ENCODE measurements around the gene FXYD3.
"Not testable (repeated sequence)": the region's sequence is repeated elsewhere in the genome, so short reads cannot be mapped to it uniquely, and the experiment has no call there.

FXYD3 gene

DNA sequence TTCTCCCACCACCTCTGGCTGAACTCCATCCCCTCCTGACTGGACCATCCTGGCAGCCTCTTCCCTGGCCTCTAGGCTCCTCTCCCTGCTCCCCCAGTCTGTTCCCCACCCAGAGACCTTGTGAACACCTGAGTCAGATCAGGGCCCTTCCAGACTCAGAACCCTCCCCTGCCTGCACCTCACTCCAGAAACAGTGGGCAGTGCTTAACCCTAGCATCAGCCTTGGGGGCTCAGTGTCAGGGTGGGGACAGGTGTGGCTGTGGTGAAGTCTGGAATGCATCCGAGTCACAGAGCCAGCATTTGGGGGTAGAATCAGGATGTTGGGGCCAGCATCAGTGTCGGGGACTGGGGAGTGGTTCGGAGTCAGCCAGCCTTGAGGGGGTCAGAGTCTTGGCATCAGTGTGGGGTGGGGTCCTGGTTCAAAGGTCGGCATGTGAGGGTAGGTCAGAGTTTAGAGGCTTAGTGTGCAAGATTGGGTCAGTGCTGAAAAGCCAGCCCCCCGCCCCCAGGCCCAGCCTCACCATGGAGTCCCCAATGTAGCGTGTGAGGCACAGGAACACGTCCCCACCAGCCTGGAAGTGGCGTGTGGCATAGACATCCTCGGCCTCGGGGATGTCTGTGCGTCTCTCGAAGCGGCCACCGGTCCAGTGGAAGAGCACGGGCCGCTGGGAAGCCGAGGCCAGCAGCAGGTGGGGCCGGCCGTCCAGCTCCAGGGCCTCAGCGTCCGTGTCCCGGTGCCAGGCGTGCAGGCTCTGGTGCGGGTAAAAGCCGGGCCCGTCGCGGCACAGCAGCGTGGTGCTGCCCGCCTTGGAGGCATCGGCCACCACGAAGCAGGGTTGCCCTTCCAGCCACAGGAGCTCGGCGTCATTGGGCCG lies 10.4 kb downstream of the FXYD3 start:
- no peak for FAIRE-seq

DNA sequence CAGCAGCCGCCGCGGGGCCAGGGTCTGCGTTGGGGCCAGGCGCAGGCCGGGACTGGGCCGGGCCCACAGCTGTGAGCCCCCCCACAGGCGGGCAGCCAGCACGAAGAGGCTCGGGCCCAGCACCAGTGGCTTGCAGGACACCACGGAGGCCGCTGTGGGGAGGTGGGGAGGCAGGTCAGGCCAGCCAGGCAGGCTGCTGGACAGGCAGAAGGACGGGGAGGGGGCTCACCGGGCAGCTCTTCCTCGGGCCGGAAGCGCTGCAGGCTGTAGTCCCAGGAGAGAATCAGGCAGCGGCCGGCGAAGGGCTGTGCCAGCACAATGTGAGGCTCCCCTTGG lies 11.0 kb downstream of the FXYD3 start:
- FAIRE-seq, result no peak

DNA sequence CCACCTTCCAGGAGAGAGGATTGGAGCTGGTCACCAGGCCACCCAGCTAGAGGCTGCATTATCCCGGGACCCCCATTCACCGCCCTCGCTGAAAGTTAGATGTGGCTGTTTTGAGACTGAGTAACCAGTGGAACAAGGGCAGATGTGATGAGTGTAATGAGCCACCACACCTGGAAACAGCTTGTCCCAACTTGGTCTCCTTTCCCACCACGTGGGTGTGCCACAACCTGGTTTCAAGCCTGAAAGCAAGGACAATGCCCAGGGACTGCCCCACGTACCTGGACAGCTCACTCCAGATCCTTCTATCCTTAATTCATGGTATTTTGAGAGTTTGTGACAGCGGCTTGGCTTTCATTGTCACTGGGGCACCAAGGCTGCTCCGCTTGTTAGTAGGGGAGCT lies 12.2 kb downstream of the FXYD3 start:
- no peak for FAIRE-seq

DNA sequence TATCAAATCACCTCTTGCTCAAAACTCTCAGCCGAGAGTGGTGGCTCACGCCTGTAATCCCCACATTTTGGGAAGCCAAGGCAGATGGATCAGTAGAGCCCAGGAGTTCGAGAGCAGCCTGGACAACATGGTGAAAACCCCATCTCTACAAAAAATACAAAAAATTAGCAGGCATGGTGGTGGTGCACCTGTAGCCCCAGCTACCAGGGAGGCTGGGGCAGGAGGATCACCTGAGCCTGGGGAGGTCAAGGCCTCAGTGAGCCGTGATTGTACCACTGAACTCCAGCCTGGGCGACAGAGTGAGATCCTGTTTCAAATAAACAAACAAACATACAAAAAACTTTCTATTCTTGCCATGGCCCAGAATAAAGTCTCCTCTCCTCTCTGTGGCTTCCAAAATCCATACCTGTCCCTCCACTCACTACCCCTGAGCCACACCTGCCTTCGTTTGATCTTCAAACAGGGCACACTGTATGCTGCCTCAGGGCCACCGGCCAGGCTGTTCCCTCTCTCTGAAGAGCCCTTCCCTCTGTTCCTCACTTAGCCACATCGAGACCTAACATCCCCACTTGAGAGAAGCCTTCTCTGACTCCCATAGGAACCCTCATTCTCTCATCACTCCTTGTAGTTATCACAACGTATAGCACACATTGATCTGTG lies 12.9 kb downstream of the FXYD3 start:
- FAIRE-seq, result no peak

DNA sequence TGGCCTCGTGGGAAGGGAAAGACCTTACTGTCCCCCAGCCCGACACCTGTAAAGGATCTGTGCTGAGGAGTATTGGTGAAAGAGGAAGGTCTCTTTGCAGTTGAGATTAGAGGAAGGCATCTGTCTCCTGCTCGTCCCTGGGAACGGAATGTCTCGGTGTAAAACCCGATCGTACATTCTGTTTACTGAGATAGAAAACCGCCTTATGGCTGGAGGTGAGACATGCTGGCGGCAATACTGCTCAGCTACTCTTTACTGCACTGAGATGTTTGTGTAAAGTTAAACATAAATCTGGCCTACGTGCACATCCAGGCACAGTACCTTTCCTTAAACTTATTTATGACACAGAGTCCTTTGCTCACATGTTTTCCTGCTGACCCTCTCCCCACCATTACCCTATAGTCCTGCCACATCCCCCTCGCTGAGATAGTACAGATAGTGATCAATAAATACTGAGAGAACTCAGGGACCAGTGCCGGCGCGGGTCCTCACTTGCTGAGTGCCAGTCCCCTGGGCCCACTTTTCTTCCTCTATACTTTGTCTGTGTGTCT lies 14.2 kb downstream of the FXYD3 start:
- not testable (repeated sequence) for FAIRE-seq

DNA sequence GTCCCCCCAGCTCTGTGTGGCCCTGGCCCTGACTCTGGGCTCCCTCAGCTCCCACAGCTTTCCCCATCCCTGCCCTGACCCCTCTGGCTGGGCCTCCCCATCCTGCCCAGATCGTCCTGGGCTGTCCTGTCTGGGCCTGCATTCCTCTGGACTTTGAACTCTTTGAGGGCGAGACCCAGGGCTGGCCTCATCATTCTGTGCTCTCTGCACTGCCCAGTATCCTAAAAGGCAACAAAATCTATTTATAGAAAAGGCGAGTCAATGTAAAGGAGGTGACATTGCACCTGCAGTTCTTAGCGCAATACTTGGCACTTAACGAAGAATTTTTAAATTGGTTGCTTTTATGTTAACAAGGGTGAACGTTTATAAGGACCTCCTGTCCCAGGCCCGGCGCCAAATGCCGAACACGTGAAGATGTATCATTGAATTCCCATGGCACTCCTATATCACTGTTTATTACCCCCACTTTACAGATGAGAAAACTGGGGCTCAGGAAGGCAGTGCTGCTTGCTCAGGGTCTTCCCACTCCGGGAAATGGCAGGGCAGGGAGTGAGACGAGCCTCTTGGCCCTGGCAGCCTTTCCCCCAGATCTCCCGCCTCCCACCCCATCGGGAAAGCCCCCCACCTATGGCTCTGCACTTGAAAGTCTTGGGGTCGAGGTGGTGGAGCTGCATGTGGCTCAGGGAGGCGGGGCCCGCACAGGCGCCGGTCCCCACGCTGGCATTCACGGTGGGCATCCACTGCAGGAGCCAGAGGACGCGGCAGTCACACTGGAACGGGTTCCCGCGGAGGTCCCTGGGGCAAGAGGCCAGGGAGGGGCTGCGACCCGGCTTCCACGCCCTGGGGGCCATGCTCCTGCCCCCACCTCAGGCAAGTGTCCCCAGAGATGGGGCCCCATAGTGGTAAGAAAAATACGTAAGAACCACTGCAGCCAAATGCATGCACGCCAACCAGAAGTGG lies 15.4 kb downstream of the FXYD3 start:
- FAIRE-seq, result no peak

DNA sequence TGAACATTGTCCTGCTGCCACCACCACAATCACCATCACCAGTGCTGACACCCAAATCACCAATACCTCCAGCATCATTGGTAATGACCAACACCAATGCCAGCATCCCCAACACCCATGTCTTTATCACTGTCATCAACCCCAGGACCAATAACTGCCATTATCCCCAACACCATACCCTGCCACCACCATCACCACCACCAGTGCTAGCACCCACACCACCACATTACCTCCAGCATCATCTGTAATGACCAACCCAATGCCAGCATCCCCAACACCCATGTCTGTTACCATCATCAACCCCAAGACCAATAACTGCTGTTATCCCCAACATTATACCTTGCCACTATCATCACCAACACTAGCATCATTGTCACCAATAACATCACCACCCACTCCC lies 16.6 kb downstream of the FXYD3 start:
- no peak for FAIRE-seq

DNA sequence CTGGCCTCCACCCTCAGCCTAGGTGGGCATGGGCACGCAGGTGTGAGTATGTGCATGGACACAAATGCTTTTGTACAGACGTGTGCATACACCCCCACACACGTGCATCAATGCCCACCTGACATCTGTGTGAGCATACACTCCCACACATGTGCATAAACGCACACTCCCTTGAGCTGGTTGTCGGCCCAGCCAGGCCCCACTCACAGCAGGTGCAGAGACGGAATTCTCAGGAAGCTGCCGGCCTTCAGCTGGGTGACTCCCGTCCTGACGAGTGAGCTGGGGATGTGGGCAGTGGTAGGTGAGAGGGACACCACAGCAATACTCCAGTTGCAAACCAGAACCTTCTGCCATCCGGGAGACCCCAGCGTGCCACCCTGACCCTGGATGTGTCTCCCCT lies 18.2 kb downstream of the FXYD3 start:
- FAIRE-seq, result no peak

DNA sequence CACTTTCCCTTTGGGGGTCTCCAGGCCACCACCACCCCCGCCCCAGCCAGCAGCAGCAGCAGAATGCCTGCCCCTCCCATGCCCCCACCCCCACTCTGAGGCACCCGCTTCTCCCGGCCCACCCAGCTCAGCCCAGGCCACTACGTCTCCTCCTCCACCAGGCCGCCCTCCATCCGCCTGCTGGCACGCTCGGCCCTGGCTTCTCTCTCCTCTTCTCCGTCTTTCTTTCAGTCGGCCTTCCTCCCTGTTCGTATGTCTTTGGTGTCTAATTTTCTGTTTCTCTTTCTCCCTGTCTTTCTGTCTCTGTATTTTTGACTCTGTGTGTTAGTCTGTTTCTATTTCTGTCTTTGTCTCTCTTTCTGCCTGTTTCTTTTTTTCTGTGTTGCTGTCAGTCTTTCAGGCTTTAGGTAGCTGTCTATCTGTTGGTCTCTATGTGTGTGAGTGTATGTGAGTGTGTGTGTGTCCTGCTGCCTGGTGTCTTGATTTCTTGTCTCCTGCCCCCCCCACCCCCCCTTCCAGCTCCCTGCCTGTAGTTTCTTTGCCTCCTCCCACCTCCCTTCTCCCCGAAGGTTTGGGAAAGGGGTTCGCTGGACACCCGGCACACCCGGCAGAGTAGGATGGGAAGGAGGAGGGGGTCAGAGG lies 19.1 kb downstream of the FXYD3 start, which contains the start of gene LGI4:
TSS of gene LGI4 (minus strand) at position 459 of the 642 bp plus-strand sequence. CDS start at position 80, 379 bp downstream.
- no peak for FAIRE-seq

DNA sequence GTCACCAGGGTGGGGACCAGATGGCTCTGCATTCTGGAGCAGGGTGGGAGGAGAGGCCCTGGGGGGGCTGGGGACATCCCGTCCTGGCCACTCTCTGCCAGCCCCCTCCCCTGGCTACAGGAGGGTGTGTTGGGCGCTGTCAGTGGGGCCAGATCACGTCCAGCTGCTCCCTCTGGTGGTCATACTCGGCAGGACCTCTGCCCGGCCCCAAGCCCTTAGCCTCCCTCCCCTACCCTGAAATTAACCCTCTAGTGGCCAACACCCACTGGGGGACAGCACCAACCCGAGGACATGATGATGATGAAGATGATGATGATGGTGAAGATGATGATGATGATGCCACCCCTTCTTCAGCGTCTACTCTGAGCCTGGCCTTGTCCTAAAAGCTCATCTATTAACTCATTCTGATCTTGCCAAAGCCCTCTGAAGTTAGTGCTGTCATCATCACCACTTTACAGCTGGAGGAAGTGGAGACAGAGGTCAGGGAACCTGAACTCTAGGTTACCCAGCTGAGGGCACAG lies 19.8 kb downstream of the FXYD3 start:
- FAIRE-seq, result no peak

DNA sequence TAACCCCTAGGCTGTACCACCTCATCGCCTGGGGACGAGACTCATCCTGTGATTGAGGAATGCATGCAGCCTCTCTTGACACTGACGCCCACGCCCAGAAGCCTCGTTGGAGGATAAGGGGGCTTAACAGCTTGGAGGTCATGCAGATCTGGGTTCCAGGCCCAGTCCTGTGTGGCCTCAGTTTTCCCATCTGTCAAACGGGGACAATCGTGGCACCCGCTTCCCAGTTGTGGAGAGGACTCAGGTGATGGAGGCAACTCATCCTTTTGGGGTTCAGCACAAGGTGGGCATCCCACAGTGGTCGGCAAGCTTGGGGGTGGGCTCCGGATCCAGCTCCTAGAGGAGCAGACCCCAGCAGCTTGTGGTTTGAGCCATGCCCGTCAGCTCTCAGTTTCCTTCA lies 20.6 kb downstream of the FXYD3 start:
- FAIRE-seq, result no peak

DNA sequence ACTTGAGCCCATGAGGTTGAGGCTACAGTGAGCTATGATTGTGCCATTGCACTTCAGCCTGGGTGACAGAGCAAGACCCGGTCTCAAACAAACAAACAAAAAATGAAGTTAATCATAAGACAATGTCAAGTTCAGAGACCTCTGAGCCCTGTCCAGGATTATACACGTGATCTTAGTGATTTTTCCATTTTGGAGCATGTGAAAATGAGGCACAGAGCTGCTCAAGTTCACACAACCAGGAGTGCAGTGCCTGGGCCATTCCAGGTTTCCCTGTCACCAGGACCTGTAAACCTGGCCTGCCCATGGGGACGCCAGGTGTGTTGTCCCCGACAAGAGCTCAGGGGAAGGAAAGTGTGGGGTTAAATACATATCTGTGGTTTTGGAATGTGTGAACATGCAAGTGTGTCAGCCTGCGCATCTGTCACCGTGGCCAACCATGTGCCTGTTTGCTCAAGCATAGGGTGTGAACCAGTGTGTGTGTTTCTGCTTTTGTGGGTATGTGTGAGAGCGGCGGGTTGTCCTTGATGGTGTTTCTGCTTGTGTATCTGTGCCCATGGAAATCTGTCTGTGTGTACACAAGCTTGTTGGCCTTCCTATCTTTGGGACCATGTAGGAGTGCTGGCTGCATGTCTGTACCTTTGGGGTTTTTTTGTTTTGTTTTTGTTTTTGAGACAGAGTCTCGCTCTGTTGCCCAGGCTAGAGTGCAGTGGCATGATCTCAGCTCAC lies 21.5 kb downstream of the FXYD3 start:
- FAIRE-seq, result no peak

DNA sequence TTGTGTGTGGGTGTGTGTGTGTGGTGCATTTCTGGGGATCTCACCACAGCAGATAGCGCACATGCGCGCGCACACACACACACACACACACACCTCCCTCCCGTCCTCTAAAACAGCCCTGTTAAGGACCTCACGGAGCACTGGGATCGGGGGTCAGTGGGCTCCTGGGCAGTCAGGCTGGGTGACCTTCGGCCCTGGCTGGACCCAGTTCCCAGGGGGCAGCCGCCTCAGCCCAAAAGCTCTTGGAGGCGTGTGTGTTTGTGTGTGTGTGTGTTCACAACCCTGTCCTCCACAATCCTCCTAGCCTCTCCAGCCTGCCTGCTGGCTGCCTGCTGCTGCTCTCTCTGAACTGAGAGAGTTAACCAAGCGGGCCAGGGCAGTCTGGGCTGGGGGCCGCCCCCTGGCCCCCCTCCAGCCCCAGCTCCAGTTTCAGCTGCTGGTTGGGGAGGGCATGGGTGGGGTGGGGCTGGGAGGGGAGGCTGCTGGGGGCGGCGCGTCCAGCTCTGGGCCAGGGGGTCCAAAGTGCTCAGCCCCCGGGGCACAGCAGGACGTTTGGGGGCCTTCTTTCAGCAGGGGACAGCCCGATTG lies 22.8 kb downstream of the FXYD3 start, which contains the start of gene FXYD1:
TSS of gene FXYD1 (plus strand) at position 520 of the 588 bp plus-strand sequence. CDS start 1,256 bp downstream, outside the sequence.
- FAIRE-seq, result no peak

DNA sequence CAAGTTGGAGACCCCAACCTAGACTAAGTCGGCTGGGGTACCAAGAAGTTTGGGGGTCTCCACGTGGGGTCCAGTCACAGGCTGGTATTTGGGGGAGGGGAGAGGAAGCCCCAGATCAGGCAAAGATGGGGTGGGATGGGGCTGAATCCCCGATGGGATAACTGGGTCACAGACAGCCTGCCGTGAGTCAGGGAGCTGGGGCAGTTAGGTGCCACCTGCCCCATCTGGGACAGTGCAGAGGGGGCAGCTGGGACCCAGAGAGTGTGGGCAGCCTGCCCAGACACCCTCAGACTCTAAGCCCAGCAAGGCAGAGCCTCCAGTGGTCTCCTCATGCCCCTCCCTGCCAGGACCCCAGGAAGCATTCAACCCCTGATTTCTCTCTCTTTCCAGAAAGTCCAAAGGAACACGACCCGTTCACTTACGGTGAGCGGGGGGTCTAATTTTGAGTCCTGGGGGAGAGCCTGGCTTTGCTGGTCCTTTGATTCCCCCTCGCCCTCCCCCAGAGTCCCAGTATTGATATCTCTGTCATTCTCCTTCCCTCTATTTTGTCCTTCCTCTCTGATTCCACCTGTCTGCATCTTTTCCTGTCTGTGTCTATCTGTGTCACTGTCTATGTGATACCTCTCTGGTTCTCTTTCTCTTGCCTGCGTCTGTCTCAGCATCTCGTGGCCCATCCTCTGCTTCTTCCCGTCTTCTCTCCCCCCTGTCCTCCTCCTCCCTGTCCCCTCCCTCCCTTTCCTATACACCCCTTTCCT lies 24.8 kb downstream of the FXYD3 start:
- no peak for FAIRE-seq

DNA sequence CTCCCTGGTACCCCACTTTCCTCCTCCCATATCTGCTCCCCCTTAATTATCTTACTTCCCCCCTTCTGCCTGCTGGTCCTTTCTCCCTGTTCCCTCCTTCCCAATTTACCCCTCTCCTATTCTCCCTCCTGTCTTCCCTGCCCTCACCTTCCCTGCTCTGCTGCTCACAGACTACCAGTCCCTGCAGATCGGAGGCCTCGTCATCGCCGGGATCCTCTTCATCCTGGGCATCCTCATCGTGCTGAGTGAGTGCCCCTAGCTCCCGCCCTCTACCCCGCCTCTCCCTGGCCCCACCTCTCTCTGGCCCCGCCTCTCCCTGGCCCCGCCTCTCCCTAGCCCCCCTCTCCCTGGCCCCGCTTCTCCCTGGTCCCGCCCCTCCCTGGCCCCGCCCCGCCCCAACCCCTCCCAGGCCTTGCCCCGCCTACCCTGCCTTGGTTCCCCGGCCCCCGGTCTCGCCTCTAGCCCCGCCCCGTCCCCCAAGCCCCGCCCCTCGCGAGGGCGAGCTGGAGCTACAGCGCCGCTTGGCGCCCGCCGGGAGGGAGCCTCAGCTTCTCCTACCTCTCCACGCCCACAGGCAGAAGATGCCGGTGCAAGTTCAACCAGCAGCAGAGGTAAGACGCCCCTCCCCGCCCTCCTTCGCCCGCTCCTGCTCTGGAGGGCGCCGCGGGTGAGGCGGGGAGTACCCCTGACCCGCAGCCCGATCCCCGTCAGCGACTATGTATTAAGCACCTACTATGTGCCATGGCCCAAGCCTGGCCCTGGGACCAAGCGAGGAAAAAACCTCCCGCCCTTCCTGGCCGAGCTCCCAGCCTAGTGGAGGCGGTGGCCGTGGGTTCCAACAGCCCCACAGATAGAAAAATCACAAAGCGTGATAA lies 25.6 kb downstream of the FXYD3 start:
- no peak for FAIRE-seq

DNA sequence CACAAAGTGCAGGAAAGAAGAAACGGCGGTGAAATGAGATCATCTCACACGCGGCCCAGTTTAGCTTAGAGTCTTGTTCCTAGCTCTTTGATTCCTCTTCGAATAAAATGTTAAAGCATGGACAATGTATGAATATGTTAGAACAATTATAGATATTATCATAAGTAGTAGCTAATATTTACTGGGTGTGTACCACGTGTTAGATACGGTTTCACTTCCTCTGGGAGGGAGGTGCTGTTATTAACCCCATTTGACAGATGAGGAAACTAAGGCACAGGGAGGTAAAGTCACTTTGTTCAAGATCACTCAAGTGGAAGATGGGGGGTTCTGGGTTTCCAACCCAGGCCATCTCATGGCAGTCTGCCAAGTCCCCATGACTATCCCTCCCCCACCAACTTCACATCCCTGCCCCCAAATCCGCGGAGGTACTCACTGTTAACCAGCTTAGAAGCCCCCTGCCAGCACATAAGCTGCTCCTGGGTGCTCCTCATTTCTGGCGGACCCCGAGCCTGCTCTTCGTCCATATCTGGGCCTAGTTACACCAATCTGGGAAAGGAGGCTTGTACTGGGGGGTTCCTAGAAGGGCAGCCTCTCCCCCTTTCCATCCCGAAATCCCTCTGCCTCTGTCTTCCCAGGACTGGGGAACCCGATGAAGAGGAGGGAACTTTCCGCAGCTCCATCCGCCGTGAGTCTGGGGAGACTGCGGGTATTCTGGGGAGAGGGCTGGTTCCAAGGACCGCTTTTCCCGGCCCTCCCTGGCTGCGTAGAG lies 26.4 kb downstream of the FXYD3 start:
- no peak for FAIRE-seq

DNA sequence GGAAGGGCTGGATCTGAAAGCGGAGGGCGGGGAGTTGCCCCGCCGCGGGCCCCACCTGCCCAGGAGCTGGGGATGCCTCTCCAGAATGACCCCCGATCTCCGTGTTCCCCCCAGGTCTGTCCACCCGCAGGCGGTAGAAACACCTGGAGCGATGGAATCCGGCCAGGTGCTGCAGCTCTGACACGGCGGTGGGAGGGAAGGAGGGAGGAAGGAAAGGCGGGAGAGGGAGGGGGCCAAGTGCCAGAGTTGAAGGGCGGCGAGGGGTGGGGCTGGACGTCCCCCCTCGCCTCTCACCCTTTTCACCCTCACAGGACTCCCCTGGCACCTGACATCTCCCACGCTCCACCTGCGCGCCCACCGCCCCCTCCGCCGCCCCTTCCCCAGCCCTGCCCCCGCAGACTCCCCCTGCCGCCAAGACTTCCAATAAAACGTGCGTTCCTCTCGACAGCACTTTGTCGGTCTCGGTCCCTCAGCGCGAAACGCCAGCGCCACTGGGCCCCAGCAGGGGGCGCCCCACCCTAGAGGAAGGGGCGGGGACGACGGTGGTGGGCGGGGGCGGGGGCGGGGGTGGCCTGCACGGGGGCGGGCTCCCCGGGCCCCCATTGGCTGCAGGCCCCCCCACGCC lies 27.1 kb downstream of the FXYD3 start:
- FAIRE-seq, result no peak

DNA sequence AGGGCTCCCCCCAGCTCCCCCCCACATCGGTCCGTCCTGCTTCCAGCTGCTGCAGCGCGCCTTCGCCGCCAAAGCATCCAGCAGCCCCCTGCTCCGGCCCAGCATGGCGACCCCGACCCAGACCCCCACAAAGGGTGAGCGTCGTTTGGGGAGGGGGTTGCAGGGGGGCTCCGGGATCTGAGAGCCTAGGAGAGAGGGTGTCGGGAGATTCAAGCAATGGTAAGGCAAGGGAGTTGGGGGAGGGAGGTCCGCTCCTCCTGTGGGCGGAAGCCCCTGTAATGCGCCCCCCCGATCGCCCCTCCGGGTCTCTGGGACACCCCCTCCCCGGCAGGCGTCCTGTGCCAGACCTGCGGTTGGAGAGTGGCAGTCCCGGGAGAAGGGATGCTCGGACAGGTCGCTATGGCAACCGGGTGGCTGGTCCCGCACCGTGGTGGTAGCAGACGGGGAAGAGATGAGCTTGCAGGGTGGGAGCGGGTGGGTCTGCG lies 27.6 kb downstream of the FXYD3 start, which contains the start of gene FXYD7:
TSS of gene FXYD7 (plus strand) at position 25 of the 485 bp plus-strand sequence. CDS start at position 104, 79 bp downstream.
- FAIRE-seq, result no peak
